Measurements from ENCODE around the gene TMEM145. TPM values are rescaled to one million over a fixed set of nuclear protein-coding genes. Genes with fewer than 3 reads are reported as not detected.

The TMEM145 gene
- polyA plus RNA-seq, 1 donor from 2014 or later, result 30.9 TPM

GRCh38 chr19:42285988-42286348, 27.1 kb upstream of the TMEM145 start:
- Histone ChIP-seq H3K9me3 (ENCODE audit: low read length) (no peaks in the 10 kb centered on the region), H3K9ac (ENCODE audit: low read length) (peak overlapping the region; percentile 93), H4K20me1 (ENCODE audit: insufficient read depth) (peaks cover 10% of the 10 kb centered on the region), H3K4me2 (ENCODE audit: low read length) (no peak overlapping the region), H3K27me3 (ENCODE audit: insufficient read depth, low read depth, low read length) (no peaks in the 10 kb centered on the region), H3K9me2 (ENCODE audit: insufficient read depth, low read length) (no peaks in the 10 kb centered on the region), H3K4me3 (ENCODE audit: low read length) (peak overlapping the region; percentile 95), H3K79me2 (replicated peaks; ENCODE audit: insufficient read depth, low read length) (peaks cover 32% of the 10 kb centered on the region), H3F3A (ENCODE audit: insufficient read depth, low read length, poor library complexity, severe bottlenecking) (no peaks in the 10 kb centered on the region), H2AFZ (ENCODE audit: low read depth, low read length) (no peak overlapping the region), H3K27ac (ENCODE audit: low read length) (no peak overlapping the region), H3K36me3 (ENCODE audit: insufficient read depth, low read length) (no peaks in the 10 kb centered on the region)
- TF ChIP-seq, protein P1, sequence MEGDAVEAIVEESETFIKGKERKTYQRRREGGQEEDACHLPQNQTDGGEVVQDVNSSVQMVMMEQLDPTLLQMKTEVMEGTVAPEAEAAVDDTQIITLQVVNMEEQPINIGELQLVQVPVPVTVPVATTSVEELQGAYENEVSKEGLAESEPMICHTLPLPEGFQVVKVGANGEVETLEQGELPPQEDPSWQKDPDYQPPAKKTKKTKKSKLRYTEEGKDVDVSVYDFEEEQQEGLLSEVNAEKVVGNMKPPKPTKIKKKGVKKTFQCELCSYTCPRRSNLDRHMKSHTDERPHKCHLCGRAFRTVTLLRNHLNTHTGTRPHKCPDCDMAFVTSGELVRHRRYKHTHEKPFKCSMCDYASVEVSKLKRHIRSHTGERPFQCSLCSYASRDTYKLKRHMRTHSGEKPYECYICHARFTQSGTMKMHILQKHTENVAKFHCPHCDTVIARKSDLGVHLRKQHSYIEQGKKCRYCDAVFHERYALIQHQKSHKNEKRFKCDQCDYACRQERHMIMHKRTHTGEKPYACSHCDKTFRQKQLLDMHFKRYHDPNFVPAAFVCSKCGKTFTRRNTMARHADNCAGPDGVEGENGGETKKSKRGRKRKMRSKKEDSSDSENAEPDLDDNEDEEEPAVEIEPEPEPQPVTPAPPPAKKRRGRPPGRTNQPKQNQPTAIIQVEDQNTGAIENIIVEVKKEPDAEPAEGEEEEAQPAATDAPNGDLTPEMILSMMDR (IDR thresholded peaks at IDR 0.05; ENCODE audit: poor library complexity, severe bottlenecking), result no peak
- no peak for TF ChIP-seq RAD21 (conservative IDR thresholded peaks at IDR 0.05)
- no peak for TF ChIP-seq POLR2AphosphoS5 (IDR thresholded peaks at IDR 0.05)
- no peak for TF ChIP-seq SMC3 (conservative IDR thresholded peaks at IDR 0.05; ENCODE audit: poor library complexity)

DNA sequence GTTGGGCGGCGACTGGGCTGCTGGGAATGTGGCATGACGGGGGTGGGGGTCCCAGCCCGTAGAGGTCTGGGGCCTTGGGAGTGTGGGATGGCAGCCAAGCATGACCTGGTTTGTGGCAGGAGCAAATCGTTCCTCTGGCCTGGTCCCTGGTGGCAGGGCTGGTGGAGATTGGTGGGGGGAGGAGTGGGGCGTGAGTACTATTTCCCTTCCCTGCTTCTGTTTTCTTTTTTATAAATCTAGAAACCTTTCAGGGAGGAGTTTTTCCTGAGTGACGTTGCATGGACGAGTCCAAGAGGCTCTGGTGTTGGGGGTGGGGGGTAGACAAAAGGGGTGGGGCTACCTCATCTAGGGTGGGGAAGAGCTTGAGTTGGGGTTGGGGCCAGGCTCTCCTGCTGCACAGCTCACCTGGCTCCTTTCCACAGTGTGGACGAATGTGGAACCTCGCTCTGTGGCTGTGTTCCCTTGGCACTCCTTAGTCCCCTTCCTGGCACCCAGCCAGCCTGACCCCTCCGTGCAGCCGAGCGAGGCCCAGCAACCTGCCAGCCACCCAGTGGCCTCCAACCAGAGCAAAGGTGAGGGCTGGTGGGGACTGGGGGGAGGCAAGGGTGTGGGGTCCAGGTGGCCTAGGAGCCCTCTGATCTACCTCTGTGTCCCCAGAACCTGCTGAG, 26.6 kb upstream of the TMEM145 start:
- no peak overlapping the region for H3K27ac ChIP-seq (ENCODE audit: low read length)
- no peak overlapping the region for H2AFZ ChIP-seq (ENCODE audit: low read depth, low read length)
- no peaks in the 10 kb centered on the region for H3K27me3 ChIP-seq (ENCODE audit: insufficient read depth, low read depth, low read length)
- peak overlapping the region; percentile 93 for H3K9ac ChIP-seq (ENCODE audit: low read length)
- no peak overlapping the region for H3K4me2 ChIP-seq (ENCODE audit: low read length)
- H3K36me3 ChIP-seq (ENCODE audit: insufficient read depth, low read length), result peaks cover 2% of the 10 kb centered on the region
- TF ChIP-seq SMC3 (conservative IDR thresholded peaks at IDR 0.05; ENCODE audit: poor library complexity), result no peak
- TF ChIP-seq EZH2 (IDR thresholded peaks at IDR 0.05; ENCODE audit: borderline replicate concordance, insufficient read depth, low read length, poor library complexity, severe bottlenecking), result no peak
- TF ChIP-seq, protein P1 (IDR thresholded peaks at IDR 0.05; ENCODE audit: poor library complexity, severe bottlenecking), result no peak
- TF ChIP-seq, protein P2, sequence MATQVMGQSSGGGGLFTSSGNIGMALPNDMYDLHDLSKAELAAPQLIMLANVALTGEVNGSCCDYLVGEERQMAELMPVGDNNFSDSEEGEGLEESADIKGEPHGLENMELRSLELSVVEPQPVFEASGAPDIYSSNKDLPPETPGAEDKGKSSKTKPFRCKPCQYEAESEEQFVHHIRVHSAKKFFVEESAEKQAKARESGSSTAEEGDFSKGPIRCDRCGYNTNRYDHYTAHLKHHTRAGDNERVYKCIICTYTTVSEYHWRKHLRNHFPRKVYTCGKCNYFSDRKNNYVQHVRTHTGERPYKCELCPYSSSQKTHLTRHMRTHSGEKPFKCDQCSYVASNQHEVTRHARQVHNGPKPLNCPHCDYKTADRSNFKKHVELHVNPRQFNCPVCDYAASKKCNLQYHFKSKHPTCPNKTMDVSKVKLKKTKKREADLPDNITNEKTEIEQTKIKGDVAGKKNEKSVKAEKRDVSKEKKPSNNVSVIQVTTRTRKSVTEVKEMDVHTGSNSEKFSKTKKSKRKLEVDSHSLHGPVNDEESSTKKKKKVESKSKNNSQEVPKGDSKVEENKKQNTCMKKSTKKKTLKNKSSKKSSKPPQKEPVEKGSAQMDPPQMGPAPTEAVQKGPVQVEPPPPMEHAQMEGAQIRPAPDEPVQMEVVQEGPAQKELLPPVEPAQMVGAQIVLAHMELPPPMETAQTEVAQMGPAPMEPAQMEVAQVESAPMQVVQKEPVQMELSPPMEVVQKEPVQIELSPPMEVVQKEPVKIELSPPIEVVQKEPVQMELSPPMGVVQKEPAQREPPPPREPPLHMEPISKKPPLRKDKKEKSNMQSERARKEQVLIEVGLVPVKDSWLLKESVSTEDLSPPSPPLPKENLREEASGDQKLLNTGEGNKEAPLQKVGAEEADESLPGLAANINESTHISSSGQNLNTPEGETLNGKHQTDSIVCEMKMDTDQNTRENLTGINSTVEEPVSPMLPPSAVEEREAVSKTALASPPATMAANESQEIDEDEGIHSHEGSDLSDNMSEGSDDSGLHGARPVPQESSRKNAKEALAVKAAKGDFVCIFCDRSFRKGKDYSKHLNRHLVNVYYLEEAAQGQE (IDR thresholded peaks at IDR 0.05; ENCODE audit: borderline replicate concordance), result no peak
- TF ChIP-seq RAD21 (conservative IDR thresholded peaks at IDR 0.05), result no peak
- H3K4me3 ChIP-seq (ENCODE audit: low read length), result peak overlapping the region; percentile 95
- H4K20me1 ChIP-seq (ENCODE audit: insufficient read depth), result peaks cover 10% of the 10 kb centered on the region
- H3F3A ChIP-seq (ENCODE audit: insufficient read depth, low read length, poor library complexity, severe bottlenecking), result no peaks in the 10 kb centered on the region
- H3K79me2 ChIP-seq (replicated peaks; ENCODE audit: insufficient read depth, low read length), result peaks cover 28% of the 10 kb centered on the region
- no peaks in the 10 kb centered on the region for H3K9me2 ChIP-seq (ENCODE audit: insufficient read depth, low read length)
- no peaks in the 10 kb centered on the region for H3K9me3 ChIP-seq (ENCODE audit: low read length)
